ENCODE results near the gene TGM5. TPM values are rescaled to one million over a fixed set of nuclear protein-coding genes. Genes with fewer than 3 reads are reported as not detected.
A peak's percentile ranks its signal among the peaks of the same experiment; 100 is the strongest.

TGM5 gene
- total RNA-seq, 2 experiments from 2014 or later: 0.11 to 0.22 TPM

- no peaks in the 10 kb centered on the region for H3K27me3 Mint-ChIP-seq
- H3K4me1 Mint-ChIP-seq (ENCODE audit: low read depth): peaks cover 25% of the 10 kb centered on the region
- no peaks in the 10 kb centered on the region for H3K9me3 Mint-ChIP-seq
- TF ChIP-seq, protein P1, sequence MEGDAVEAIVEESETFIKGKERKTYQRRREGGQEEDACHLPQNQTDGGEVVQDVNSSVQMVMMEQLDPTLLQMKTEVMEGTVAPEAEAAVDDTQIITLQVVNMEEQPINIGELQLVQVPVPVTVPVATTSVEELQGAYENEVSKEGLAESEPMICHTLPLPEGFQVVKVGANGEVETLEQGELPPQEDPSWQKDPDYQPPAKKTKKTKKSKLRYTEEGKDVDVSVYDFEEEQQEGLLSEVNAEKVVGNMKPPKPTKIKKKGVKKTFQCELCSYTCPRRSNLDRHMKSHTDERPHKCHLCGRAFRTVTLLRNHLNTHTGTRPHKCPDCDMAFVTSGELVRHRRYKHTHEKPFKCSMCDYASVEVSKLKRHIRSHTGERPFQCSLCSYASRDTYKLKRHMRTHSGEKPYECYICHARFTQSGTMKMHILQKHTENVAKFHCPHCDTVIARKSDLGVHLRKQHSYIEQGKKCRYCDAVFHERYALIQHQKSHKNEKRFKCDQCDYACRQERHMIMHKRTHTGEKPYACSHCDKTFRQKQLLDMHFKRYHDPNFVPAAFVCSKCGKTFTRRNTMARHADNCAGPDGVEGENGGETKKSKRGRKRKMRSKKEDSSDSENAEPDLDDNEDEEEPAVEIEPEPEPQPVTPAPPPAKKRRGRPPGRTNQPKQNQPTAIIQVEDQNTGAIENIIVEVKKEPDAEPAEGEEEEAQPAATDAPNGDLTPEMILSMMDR (IDR thresholded peaks at IDR 0.05): no peak
- intact Hi-C loops (cut with micrococcal nuclease): no loop called here
- peaks cover 24% of the 10 kb centered on the region for H3K36me3 Mint-ChIP-seq (ENCODE audit: low read depth)
- H3K27ac Mint-ChIP-seq: no peak overlapping the region
- DNase-seq (no peak), ATAC-seq (no peak)
- POLR2A ChIA-PET: interaction anchor here (1.1 kb wide), 1 partner anchor 14 kb away, joined by 3 read pairs; no protein-coding TSS in a partner anchor
- H3K4me3 Mint-ChIP-seq: no peak overlapping the region
- CTCF ChIA-PET: interaction anchor here (1.4 to 4.0 kb wide), 3 partner anchors 14 to 96 kb away, joined by 4 to 29 read pairs (median 4); no protein-coding TSS in a partner anchor
Observed at GRCh38 chr15:43190178-43190577, 76.5 kb downstream of the TGM5 start.

GRCh38 chr15:43189296-43189695 lies 77.4 kb downstream of the TGM5 start:
- Mint-ChIP-seq H3K4me1 (ENCODE audit: low read depth) (peaks cover 28% of the 10 kb centered on the region), H3K4me3 (no peak overlapping the region), H3K36me3 (ENCODE audit: low read depth) (peaks cover 24% of the 10 kb centered on the region), H3K27me3 (no peaks in the 10 kb centered on the region), H3K9me3 (no peaks in the 10 kb centered on the region), H3K27ac (no peak overlapping the region)
- CTCF ChIA-PET: interaction anchor here (1.4 kb wide), 1 partner anchor 36 kb away, joined by 4 read pairs; no protein-coding TSS in a partner anchor
- intact Hi-C loops (cut with micrococcal nuclease): no loop called here
- TF ChIP-seq, protein P1 (IDR thresholded peaks at IDR 0.05): no peak
- no peak for DNase-seq
- ATAC-seq: no peak
- POLR2A ChIA-PET: no interaction called here

DNA sequence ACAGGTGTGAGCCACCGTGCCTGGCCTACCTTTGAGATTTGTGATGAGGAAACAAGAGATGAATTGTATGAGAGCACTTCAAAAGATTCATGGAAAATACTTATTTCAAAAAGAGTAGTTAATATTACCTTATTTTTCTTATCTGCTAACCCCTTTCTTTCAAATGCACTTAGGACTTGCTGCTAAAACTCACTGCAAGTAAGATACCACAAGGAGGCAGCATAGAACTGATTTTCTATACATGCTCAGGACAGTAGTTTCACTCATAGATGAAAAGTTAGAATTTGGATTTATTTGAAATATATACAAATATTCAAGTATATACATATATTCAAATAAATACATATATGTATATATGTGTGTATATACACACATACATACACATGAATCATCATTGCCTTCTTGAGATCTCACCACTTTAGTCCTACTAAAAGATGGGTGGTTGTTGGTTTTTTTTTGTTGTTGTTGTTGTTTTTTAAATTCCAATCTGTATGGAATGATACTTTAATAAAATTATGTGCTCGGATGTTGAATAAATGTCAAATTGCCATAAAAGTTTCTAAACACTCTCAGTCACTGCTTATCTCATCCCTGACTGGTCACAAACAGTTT lies 79.1 kb downstream of the TGM5 start:
- Mint-ChIP-seq H3K27me3 (no peaks in the 10 kb centered on the region), H3K36me3 (ENCODE audit: low read depth) (peaks cover 20% of the 10 kb centered on the region), H3K4me1 (ENCODE audit: low read depth) (peaks cover 28% of the 10 kb centered on the region), H3K27ac (no peak overlapping the region), H3K9me3 (no peaks in the 10 kb centered on the region), H3K4me3 (peak overlapping the region; percentile 24)
- intact Hi-C loops (cut with micrococcal nuclease): no loop called here
- ChIA-PET POLR2A (no interaction called here), CTCF (no interaction called here)
- TF ChIP-seq, protein P1 (IDR thresholded peaks at IDR 0.05): peak; percentile 64
- ATAC-seq (no peak), DNase-seq (no peak)

DNA sequence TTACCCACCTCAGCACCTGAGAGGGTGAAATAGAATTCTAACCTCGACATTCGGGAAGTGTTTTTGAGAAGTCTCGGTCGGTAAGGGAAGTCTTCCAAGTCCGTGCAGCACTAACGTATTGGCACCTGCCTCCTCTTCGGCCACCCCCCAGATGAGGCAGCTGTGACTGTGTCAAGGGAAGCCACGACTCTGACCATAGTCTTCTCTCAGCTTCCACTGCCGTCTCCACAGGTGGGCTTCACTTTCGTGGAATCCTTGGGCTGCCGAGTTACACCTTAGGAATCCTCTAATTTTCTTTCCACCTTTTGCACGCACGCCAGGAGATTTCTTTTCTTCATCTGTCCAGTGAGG lies 80.8 kb downstream of the TGM5 start:
- ChIA-PET CTCF (interaction anchor here (0.7 to 1.8 kb wide), 9 partner anchors 9 to 190 kb away, joined by 3 to 10 read pairs (median 4); no protein-coding TSS in a partner anchor), POLR2A (interaction anchor here (1.0 to 1.3 kb wide), 2 partner anchors 11 to 63 kb away, joined by 3 to 4 read pairs; no protein-coding TSS in a partner anchor)
- H3K4me1 Mint-ChIP-seq (ENCODE audit: low read depth): peaks cover 28% of the 10 kb centered on the region
- intact Hi-C loops (cut with micrococcal nuclease): no loop called here
- no peaks in the 10 kb centered on the region for H3K27me3 Mint-ChIP-seq
- ATAC-seq (peak; percentile 13), DNase-seq (no peak)
- TF ChIP-seq, protein P1 (IDR thresholded peaks at IDR 0.05): peak; percentile 7
- H3K27ac Mint-ChIP-seq: peak overlapping the region; percentile 93
- H3K36me3 Mint-ChIP-seq (ENCODE audit: low read depth): peaks cover 13% of the 10 kb centered on the region
- no peaks in the 10 kb centered on the region for H3K9me3 Mint-ChIP-seq
- H3K4me3 Mint-ChIP-seq: peak overlapping the region; percentile 88
